ENCODE measurements around the gene SPATA2L. TPM values are rescaled to one million over a fixed set of nuclear protein-coding genes. Genes with fewer than 3 reads are reported as not detected.

The SPATA2L gene
- total RNA-seq, 2 experiments from 2014 or later = 2.6 to 3.3 TPM

- no peak overlapping the region for H3K4me3 Mint-ChIP-seq
- peaks cover 14% of the 10 kb centered on the region for H3K4me1 Mint-ChIP-seq (ENCODE audit: low read depth)
- H3K27me3 Mint-ChIP-seq = no peaks in the 10 kb centered on the region
- H3K27ac Mint-ChIP-seq = no peak overlapping the region
- H3K9me3 Mint-ChIP-seq = no peaks in the 10 kb centered on the region
- ATAC-seq (no peak), DNase-seq (no peak)
- intact Hi-C loops (cut with micrococcal nuclease) = no loop called here
- H3K36me3 Mint-ChIP-seq (ENCODE audit: low read depth) = peaks cover 41% of the 10 kb centered on the region
- CTCF ChIA-PET = interaction anchor here (1.0 to 2.4 kb wide), 2 partner anchors 40 to 45 kb away, joined by 4 to 7 read pairs; partner anchors contain the start of gene SPATA2L
- TF ChIP-seq CTCF (IDR thresholded peaks at IDR 0.05) = no peak
- POLR2A ChIA-PET = interaction anchor here (1.1 to 1.6 kb wide), 4 partner anchors 9 to 39 kb away, joined by 3 to 4 read pairs (median 3); no protein-coding TSS in a partner anchor
Measured at GRCh38 chr16:89746043-89746442, 44.5 kb upstream of the SPATA2L start.

- Mint-ChIP-seq H3K27ac (no peak overlapping the region), H3K4me1 (ENCODE audit: low read depth) (peaks cover 14% of the 10 kb centered on the region), H3K9me3 (no peaks in the 10 kb centered on the region), H3K36me3 (ENCODE audit: low read depth) (peaks cover 36% of the 10 kb centered on the region), H3K27me3 (no peaks in the 10 kb centered on the region), H3K4me3 (no peak overlapping the region)
- ChIA-PET CTCF (no interaction called here), POLR2A (interaction anchor here (1.6 to 1.7 kb wide), 2 partner anchors 17 to 41 kb away, joined by 3 to 4 read pairs; no protein-coding TSS in a partner anchor)
- no peak for TF ChIP-seq CTCF (IDR thresholded peaks at IDR 0.05)
- intact Hi-C loops (cut with micrococcal nuclease) = no loop called here
- no peak for DNase-seq
- ATAC-seq = no peak
Measured at GRCh38 chr16:89744813-89745212, 43.3 kb upstream of the SPATA2L start.

GRCh38 chr16:89742948-89743347 is 41.4 kb upstream of the SPATA2L start:
- H3K9me3 Mint-ChIP-seq = no peaks in the 10 kb centered on the region
- H3K36me3 Mint-ChIP-seq (ENCODE audit: low read depth) = peaks cover 35% of the 10 kb centered on the region
- TF ChIP-seq CTCF (IDR thresholded peaks at IDR 0.05) = no peak
- H3K27me3 Mint-ChIP-seq = no peaks in the 10 kb centered on the region
- intact Hi-C loops (cut with micrococcal nuclease) = no loop called here
- peak overlapping the region; percentile 65 for H3K27ac Mint-ChIP-seq
- ChIA-PET CTCF (interaction anchor here (4.8 kb wide), 1 partner anchor 37 kb away, joined by 21 read pairs; no protein-coding TSS in a partner anchor), POLR2A (interaction anchor here (2.7 kb wide), 1 partner anchor 9 kb away, joined by 12 read pairs; no protein-coding TSS in a partner anchor)
- no peak overlapping the region for H3K4me3 Mint-ChIP-seq
- no peak for ATAC-seq
- DNase-seq = no peak
- H3K4me1 Mint-ChIP-seq (ENCODE audit: low read depth) = peaks cover 20% of the 10 kb centered on the region

- peaks cover 43% of the 10 kb centered on the region for H3K36me3 Mint-ChIP-seq (ENCODE audit: low read depth)
- TF ChIP-seq CTCF (IDR thresholded peaks at IDR 0.05) = no peak
- no peaks in the 10 kb centered on the region for H3K9me3 Mint-ChIP-seq
- no peaks in the 10 kb centered on the region for H3K27me3 Mint-ChIP-seq
- no peak overlapping the region for H3K27ac Mint-ChIP-seq
- POLR2A ChIA-PET = interaction anchor here (0.7 to 2.7 kb wide), 9 partner anchors 8 to 147 kb away, joined by 3 to 12 read pairs (median 4); no protein-coding TSS in a partner anchor
- DNase-seq = no peak
- no peak overlapping the region for H3K4me3 Mint-ChIP-seq
- intact Hi-C loops (cut with micrococcal nuclease) = no loop called here
- peaks cover 31% of the 10 kb centered on the region for H3K4me1 Mint-ChIP-seq (ENCODE audit: low read depth)
- CTCF ChIA-PET = interaction anchor here (1.5 to 4.8 kb wide), 3 partner anchors 36 to 119 kb away, joined by 3 to 21 read pairs (median 7); no protein-coding TSS in a partner anchor
- ATAC-seq = peak; percentile 27
Measured at GRCh38 chr16:89741342-89742014, 40.0 kb upstream of the SPATA2L start.

- no peaks in the 10 kb centered on the region for H3K27me3 Mint-ChIP-seq
- H3K27ac Mint-ChIP-seq = no peak overlapping the region
- ATAC-seq (no peak), DNase-seq (no peak)
- H3K4me3 Mint-ChIP-seq = no peak overlapping the region
- ChIA-PET POLR2A (interaction anchor here (0.6 to 3.0 kb wide), 7 partner anchors 10 to 71 kb away, joined by 3 to 18 read pairs (median 4); partner anchors contain the start of gene CDK10), CTCF (interaction anchor here (0.9 to 4.8 kb wide), 3 partner anchors 15 to 54 kb away, joined by 5 to 21 read pairs (median 5); no protein-coding TSS in a partner anchor)
- H3K9me3 Mint-ChIP-seq = no peaks in the 10 kb centered on the region
- TF ChIP-seq CTCF (IDR thresholded peaks at IDR 0.05) = no peak
- H3K36me3 Mint-ChIP-seq (ENCODE audit: low read depth) = peaks cover 50% of the 10 kb centered on the region
- peaks cover 33% of the 10 kb centered on the region for H3K4me1 Mint-ChIP-seq (ENCODE audit: low read depth)
- intact Hi-C loops (cut with micrococcal nuclease) = no loop called here
Measured at GRCh38 chr16:89739383-89739782, 37.9 kb upstream of the SPATA2L start.

Data from activated CD8-positive, alpha-beta T cell treated with anti-CD3 and anti-CD28 coated beads for 36 hours (primary cell).